Naive thymus-derived CD8-positive, alpha-beta T cell (primary cell): Measurements from ENCODE around the gene LMAN2L. TPM values are rescaled to one million over a fixed set of nuclear protein-coding genes. Genes with fewer than 3 reads are reported as not detected.
"Not testable (repeated sequence)": the region's sequence is repeated elsewhere in the genome, so short reads cannot be mapped to it uniquely, and the experiment has no call there.

Experiments used
- ATAC-seq, 2 donors: fragments of 150-1000 bp; cut with Tn5 transposase in 1 of 2; sonication (Bioruptor Pico), chemical (Tn5 transposase) in 1 of 2; 1 replicate in 1 of 2; 2 replicates in 1 of 2; pipeline ENCODE4 v1.10.0; 2021; ENCODE audit warnings: mild to moderate bottlenecking in 2 of 2, moderate library complexity in 2 of 2
- POLR2A ChIA-PET: fragments of 350-600 bp; sonication (Branson Sonifier 250); formaldehyde crosslinking; loops from one replicate; lab custom pipeline; 2021; ENCODE audit warnings: antibody characterized with exemption; lab: Charles Lee
- DNase-seq, 10 donors: peaks; one replicate each; pipeline versions ENCODE4 v3.0.0 to v3.0.0-alpha.2; 2020 to 2022
- H3K27ac Mint-ChIP-seq, 10 donors: one replicate each; pipeline ENCODE4 v1.8.0; 2020 to 2022; ENCODE audit warnings: mild to moderate bottlenecking in 10 of 10, mixed read lengths in 10 of 10, moderate library complexity in 4 of 10, inconsistent platforms in 1 of 10
- H3K27me3 Mint-ChIP-seq, 5 donors: one replicate each; pipeline ENCODE4 v1.8.0; 2021 to 2022; ENCODE audit warnings: mixed read lengths in 5 of 5
- H3K36me3 Mint-ChIP-seq, 3 donors: one replicate each; pipeline ENCODE4 v1.8.0; 2020 to 2022; ENCODE audit warnings: mixed read lengths in 3 of 3, mild to moderate bottlenecking in 2 of 3, inconsistent platforms in 1 of 3
- H3K4me1 Mint-ChIP-seq, 4 donors: one replicate each; pipeline ENCODE4 v1.8.0; 2021 to 2022; ENCODE audit warnings: mixed read lengths in 4 of 4
- H3K4me3 Mint-ChIP-seq, 10 donors: one replicate each; pipeline ENCODE4 v1.8.0; 2020 to 2022; ENCODE audit warnings: mild to moderate bottlenecking in 10 of 10, mixed read lengths in 10 of 10, moderate library complexity in 6 of 10, inconsistent platforms in 1 of 10
- H3K9me3 Mint-ChIP-seq, 9 donors: one replicate each; pipeline ENCODE4 v1.8.0; 2020 to 2022; ENCODE audit warnings: mixed read lengths in 9 of 9, mild to moderate bottlenecking in 3 of 9, inconsistent platforms in 1 of 9, moderate library complexity in 1 of 9
- polyA plus RNA-seq, 3 donors: library from polyadenylated mRNA; unstranded; fragments of 300-500 nt; fragmentation: Illumina TruSeq; gene quantifications; one replicate each; pipeline ENCODE4 v1.2.3, GENCODE V29; 2021
- total RNA-seq, 8 experiments: library from RNA in 2 of 8; stranded (reverse) in 2 of 8; gene quantifications; one replicate each; pipeline ENCODE4 v1.2.3 and lab custom pipeline; 2021 to 2026

LMAN2L gene
- total and polyA plus RNA-seq, 5 experiments from 2014 or later, result 7.4 to 21.3 (median 20.9) TPM

GRCh38 chr2:96669539-96670215 lies 70.2 kb downstream of the LMAN2L start:
- H3K27ac Mint-ChIP-seq, result no peak overlapping the region
- H3K36me3 Mint-ChIP-seq, result no peaks in the 10 kb centered on the region
- H3K4me3 Mint-ChIP-seq, result no peak overlapping the region
- peaks cover 0 to 1% (median 0%) of the 10 kb centered on the region in 5 donors for H3K27me3 Mint-ChIP-seq
- DNase-seq, result no peak
- POLR2A ChIA-PET, result interaction anchor here (0.6 kb wide), 1 partner anchor 313 kb away, joined by 5 read pairs; no protein-coding TSS in a partner anchor
- H3K4me1 Mint-ChIP-seq, result peaks cover 0 to 9% (median 0%) of the 10 kb centered on the region in 4 donors
- ATAC-seq, result no peak
- no peaks in the 10 kb centered on the region for H3K9me3 Mint-ChIP-seq

- Mint-ChIP-seq H3K27me3 (peaks cover 0 to 1% (median 0%) of the 10 kb centered on the region in 5 donors), H3K27ac (peak overlapping the region in 1 of 10 donors; percentile 59), H3K36me3 (no peaks in the 10 kb centered on the region), H3K9me3 (no peaks in the 10 kb centered on the region), H3K4me3 (no peak overlapping the region), H3K4me1 (peaks cover 0 to 9% (median 0%) of the 10 kb centered on the region in 4 donors)
- no peak for DNase-seq
- POLR2A ChIA-PET, result interaction anchor here (0.6 kb wide), 1 partner anchor 314 kb away, joined by 5 read pairs; no protein-coding TSS in a partner anchor
- no peak for ATAC-seq
Observed at GRCh38 chr2:96668771-96669170, 71.1 kb downstream of the LMAN2L start.

- POLR2A ChIA-PET, ATAC-seq, DNase-seq, H3K4me1 Mint-ChIP-seq, H3K4me3 Mint-ChIP-seq, H3K9me3 Mint-ChIP-seq, H3K36me3 Mint-ChIP-seq: not testable (repeated sequence)
- peak overlapping the region in 1 of 10 donors; percentile 74 for H3K27ac Mint-ChIP-seq
- H3K27me3 Mint-ChIP-seq, result peaks cover 0 to 10% (median 6%) of the 10 kb centered on the region in 5 donors
Observed at GRCh38 chr2:96665717-96666116, 74.1 kb downstream of the LMAN2L start.

GRCh38 chr2:96665083-96665569 lies 74.7 kb downstream of the LMAN2L start:
- Mint-ChIP-seq H3K4me1 (peaks cover 0 to 4% (median under 1%) of the 10 kb centered on the region in 4 donors), H3K9me3 (peaks cover 0 to 2% (median 0%) of the 10 kb centered on the region in 9 donors), H3K27ac (peak overlapping the region in 2 of 10 donors; percentile 74 to 81), H3K36me3 (no peaks in the 10 kb centered on the region), H3K4me3 (no peak overlapping the region), H3K27me3 (peaks cover 0 to 10% (median 6%) of the 10 kb centered on the region in 5 donors)
- DNase-seq (no peak), ATAC-seq (no peak)
- POLR2A ChIA-PET, result no interaction called here

- peaks cover 0 to 10% (median 6%) of the 10 kb centered on the region in 5 donors for H3K27me3 Mint-ChIP-seq
- no peak overlapping the region for H3K27ac Mint-ChIP-seq
- peaks cover 0 to 4% (median under 1%) of the 10 kb centered on the region in 4 donors for H3K4me1 Mint-ChIP-seq
- no peaks in the 10 kb centered on the region for H3K36me3 Mint-ChIP-seq
- POLR2A ChIA-PET, result no interaction called here
- no peak overlapping the region for H3K4me3 Mint-ChIP-seq
- DNase-seq (no peak), ATAC-seq (no peak)
- H3K9me3 Mint-ChIP-seq, result peaks cover 0 to 2% (median 0%) of the 10 kb centered on the region in 9 donors
Observed at GRCh38 chr2:96664366-96664925, 75.4 kb downstream of the LMAN2L start.

GRCh38 chr2:96663829-96664228 lies 76.0 kb downstream of the LMAN2L start:
- no peak for ATAC-seq
- POLR2A ChIA-PET, result no interaction called here
- peaks cover 0 to 2% (median under 1%) of the 10 kb centered on the region in 4 donors for H3K4me1 Mint-ChIP-seq
- H3K9me3 Mint-ChIP-seq, result peaks cover 0 to 2% (median 0%) of the 10 kb centered on the region in 9 donors
- DNase-seq, result no peak
- no peaks in the 10 kb centered on the region for H3K36me3 Mint-ChIP-seq
- H3K4me3 Mint-ChIP-seq, result no peak overlapping the region
- H3K27ac Mint-ChIP-seq, result no peak overlapping the region
- H3K27me3 Mint-ChIP-seq, result peaks cover 0 to 10% (median 6%) of the 10 kb centered on the region in 5 donors

GRCh38 chr2:96663177-96663576 lies 76.7 kb downstream of the LMAN2L start:
- no peak for ATAC-seq
- H3K36me3 Mint-ChIP-seq, result no peaks in the 10 kb centered on the region
- H3K27ac Mint-ChIP-seq, result no peak overlapping the region
- no peak overlapping the region for H3K4me3 Mint-ChIP-seq
- no peak for DNase-seq
- POLR2A ChIA-PET, result no interaction called here
- H3K9me3 Mint-ChIP-seq, result peaks cover 0 to 2% (median 0%) of the 10 kb centered on the region in 9 donors
- H3K4me1 Mint-ChIP-seq, result peaks cover 0 to 2% (median 0%) of the 10 kb centered on the region in 4 donors
- peaks cover 0 to 10% (median 6%) of the 10 kb centered on the region in 5 donors for H3K27me3 Mint-ChIP-seq

- POLR2A ChIA-PET, result no interaction called here
- H3K27ac Mint-ChIP-seq, result no peak overlapping the region
- no peak for ATAC-seq
- no peak overlapping the region for H3K4me3 Mint-ChIP-seq
- no peaks in the 10 kb centered on the region for H3K36me3 Mint-ChIP-seq
- H3K27me3 Mint-ChIP-seq, result peaks cover 0 to 10% (median 6%) of the 10 kb centered on the region in 5 donors
- no peak for DNase-seq
- H3K4me1 Mint-ChIP-seq, result peaks cover 0 to 2% (median 0%) of the 10 kb centered on the region in 4 donors
- H3K9me3 Mint-ChIP-seq, result peaks cover 0 to 2% (median 0%) of the 10 kb centered on the region in 9 donors
Observed at GRCh38 chr2:96662360-96662759, 77.5 kb downstream of the LMAN2L start.

GRCh38 chr2:96661324-96661723 lies 78.5 kb downstream of the LMAN2L start:
- Mint-ChIP-seq H3K4me1 (peaks cover 0 to 2% (median 0%) of the 10 kb centered on the region in 4 donors), H3K27me3 (peaks cover 0 to 10% (median 6%) of the 10 kb centered on the region in 5 donors), H3K36me3 (no peaks in the 10 kb centered on the region), H3K27ac (peak overlapping the region in 1 of 10 donors; percentile 34), H3K4me3 (no peak overlapping the region), H3K9me3 (peaks cover 0 to 2% (median 0%) of the 10 kb centered on the region in 9 donors)
- ATAC-seq (no peak), DNase-seq (no peak)
- POLR2A ChIA-PET, result interaction anchor here (0.6 kb wide), 1 partner anchor 52 kb away, joined by 5 read pairs; no protein-coding TSS in a partner anchor

- Mint-ChIP-seq H3K36me3 (no peaks in the 10 kb centered on the region), H3K27me3 (peaks cover 0 to 3% (median 0%) of the 10 kb centered on the region in 5 donors), H3K27ac (no peak overlapping the region), H3K9me3 (no peaks in the 10 kb centered on the region), H3K4me1 (no peaks in the 10 kb centered on the region), H3K4me3 (no peak overlapping the region)
- DNase-seq (no peak), ATAC-seq (no peak)
- POLR2A ChIA-PET, result no interaction called here
Observed at GRCh38 chr2:96656540-96656939, 83.3 kb downstream of the LMAN2L start.
